ENCODE results near the gene ELMO1.

Gene ELMO1

DNA sequence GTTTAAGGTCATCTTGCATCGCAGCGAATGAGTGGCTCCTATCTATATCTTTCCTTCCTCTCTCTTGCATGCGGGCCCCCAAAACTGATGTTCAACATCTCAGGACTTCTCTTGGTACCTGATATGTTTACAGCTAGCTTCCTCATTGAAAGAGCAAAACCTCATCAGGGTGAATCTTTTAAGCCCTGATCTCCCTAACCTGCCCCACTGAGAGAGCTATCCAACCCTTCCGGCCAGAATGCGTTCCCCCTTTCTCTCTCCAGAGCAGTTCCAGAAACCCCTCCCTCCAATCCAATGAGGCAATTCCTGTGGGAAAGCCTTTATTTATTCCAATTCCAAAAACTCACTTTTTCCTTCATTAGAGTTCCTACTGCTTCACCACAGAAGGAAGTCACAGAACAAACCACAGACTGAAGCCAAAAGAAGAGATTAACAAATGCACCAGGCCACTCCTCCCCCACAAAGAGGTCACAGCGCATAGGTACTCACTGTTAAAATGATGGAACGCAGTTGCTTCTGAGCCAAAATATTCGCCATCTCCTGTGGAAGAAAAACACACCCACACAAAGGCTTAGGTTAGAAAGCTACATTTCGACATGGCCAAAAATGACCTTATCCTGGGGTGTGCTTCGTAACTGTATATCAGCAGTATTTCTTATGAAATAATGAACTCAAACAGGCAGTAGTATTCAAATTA is 232.4 kb downstream of the ELMO1 start:
- DNase-seq (ENCODE audit: low read depth): no peak

DNA sequence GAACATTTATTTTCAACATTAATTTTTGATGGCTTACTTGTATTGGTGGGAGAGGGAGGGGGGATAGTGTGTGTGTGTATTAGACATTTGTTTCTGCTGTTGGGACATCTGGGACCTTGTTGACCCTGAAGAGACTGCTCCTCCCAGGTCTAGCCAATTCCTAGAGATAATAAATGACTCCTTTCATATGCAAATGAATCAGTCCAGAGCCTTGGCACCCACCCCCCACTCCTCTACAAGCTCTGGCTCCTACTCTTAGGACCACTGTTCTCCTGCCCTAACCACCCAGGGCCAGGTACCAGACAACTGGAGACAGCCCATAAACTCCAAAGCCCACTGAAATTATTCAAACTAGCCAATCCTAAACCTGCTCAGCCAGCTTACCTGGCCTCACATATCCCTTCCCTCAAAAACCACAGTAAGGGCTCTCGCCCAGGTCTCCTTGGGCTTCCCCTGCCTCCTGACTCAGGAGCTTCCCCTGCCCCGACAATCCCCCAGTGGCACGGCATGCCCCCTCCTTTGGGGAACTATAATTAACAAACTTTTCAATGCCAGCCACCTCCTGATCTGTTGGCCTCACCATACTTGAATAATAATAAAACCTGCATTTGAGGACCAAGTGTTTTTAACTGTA is 233.3 kb downstream of the ELMO1 start:
- DNase-seq (ENCODE audit: low read depth): no peak

DNA sequence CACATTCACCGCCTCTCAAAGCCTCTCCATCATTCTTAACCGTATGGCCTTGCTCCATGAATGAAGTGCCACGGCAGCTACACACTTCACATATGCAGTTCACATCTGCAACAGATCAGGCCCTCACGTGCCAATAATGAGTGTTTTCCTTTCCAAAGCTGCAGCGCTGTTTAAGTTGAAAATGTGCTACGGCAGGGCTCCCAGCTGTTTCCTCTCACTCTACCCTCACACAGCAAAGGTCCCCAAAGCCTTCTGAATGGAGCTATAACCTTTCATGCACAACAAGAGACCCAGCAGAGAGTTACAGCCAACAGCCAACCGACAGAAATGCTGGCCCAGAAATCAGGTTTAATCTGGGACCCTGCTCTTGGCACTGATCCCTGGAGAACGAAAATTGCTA is 236.1 kb downstream of the ELMO1 start:
- no peak for DNase-seq (ENCODE audit: low read depth)

DNA sequence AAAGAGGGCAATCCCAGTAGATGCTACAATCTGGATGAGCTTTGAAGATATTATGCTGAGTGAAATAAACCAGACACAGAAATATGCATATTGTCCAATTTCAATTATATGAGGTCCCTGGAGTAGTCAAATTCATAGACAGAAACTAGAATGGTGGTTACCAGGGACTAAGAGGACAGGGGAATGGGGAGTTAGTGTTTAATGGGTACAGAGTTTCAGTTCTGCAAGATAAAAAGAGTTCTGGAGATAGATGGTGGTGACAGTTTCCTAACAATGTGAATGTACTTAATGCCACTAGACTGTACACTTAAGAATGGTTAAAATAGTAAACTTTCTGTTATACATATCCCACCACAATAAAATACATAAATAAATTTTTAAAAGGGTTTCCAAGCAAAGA is 236.6 kb downstream of the ELMO1 start:
- no peak for DNase-seq (ENCODE audit: low read depth)

DNA sequence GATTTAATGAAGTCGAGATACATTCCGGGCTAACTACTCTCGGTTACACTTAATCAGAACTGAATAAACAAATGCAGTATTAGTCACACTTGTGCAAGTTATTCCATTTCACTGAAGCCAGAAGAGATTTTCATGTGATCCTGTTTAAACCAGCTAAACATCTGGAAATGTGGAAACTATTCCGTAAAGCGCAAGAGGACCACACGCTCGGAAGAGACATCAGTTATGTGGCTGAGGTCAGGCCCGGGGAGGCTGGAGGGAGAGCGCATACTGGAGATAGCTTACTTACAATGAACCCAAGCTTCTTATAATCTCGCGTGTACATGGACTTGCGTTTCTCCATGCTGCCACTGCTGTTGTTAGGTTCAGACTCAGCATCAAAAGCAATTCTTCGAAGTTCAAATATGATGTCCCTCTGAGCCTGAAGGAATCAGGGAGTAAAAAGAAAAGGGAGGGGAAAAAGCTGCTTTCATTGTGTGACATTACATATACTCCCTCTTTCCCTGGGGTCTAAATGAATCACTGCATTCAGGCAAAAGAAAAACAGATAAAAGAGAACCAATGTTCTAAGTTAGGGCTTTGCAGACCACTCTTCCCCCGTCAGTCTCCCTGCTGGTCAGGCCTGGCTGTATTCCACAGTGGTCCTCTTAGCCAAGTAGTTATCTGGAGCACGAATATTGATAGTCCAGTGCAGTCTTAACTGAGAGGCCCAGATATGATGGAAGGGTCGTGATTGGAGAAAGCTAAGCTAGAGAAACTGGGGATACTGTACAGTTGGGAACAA is 237.4 kb downstream of the ELMO1 start:
- peak; percentile 14 for DNase-seq (ENCODE audit: low read depth)

DNA sequence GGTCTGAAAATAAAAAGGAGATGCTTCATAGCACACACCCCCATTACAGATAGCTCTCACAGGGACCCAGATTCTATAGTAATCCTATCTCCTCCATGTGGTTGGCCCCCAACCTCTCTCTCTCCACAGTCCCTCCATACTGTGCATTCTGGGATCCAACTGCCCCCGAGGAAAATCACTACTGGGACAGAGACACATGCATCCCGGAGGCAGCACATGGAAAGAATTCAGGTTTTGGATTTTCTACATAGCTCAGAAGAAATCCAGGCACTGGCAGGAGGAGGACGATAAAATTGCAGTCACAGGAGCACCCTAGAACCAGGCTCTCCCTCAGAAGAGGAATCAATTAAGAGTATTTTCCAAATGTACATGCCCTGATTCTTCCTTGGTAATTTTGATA is 239.5 kb downstream of the ELMO1 start:
- no peak for DNase-seq (ENCODE audit: low read depth)

DNA sequence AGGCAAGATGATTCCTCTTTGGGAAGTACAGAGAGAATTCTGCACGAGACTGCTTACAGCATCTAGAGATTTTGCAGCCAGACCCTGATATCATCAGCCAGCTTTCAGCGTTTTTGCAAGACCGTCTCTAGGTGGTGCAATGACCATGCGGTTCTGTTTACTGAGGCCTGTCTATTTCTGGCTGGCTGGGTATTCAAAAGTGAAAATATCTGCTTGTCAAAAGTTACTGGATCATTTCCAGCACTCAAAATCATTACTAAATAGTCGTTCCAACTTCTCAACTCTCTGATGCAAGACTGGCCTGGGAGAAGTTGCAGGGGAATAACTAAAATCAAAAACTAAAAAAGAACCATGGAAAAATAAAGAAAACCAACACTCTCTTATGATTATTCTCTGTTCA is 240.1 kb downstream of the ELMO1 start:
- DNase-seq (ENCODE audit: low read depth): peak; percentile 29

DNA sequence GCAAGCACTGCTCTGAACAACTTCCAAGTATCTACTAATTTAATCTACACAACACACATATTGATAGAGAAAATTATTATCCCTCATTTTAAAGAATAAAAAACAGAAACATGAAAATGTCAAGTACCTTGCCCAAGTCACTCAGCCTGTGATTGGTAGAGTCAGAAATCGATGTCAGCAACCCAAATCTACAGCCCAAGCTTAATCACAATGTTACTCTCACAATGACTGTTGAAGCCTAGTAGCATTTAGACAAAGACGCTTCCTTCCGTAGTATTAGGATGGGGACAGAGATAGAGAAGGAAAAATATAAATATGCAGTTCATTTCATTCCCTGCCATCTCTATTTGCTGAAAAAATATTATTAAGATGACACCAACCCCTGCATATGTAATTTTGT is 242.5 kb downstream of the ELMO1 start:
- DNase-seq (ENCODE audit: low read depth): no peak

DNA sequence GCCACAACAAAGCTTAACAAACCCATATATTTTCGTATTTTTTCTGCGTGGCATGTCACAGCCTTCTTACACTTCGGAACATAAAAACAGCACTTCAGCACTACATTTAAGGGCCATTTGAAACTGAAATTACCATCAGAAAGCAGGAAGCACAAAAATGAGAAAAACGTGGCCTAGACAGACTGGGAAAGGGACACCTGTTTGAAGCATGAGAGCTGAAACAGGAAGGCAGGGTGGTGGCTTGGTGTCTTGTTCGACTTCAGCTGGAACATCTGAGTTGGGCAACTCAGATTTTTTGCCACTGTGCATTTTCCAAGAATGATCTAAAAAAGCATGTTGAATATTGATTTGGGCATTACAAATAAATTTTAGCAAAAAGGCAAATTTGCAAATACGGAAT is 243.2 kb downstream of the ELMO1 start:
- DNase-seq (ENCODE audit: low read depth): no peak

DNA sequence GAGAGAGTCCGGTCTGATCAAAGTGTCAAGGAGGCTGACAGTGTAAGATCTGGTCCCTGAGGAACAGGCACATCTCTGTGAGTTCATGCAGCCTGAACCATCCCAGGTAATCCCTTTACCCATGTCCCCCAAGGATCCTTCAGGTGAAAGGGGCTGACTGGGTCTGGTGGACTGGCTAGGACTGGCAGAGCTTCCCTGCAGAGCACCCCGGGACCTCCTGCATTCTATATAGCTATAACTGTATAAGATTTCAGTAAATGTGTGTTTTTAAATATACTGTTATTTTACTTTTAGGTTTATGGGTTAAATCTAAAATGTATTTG is 246.8 kb downstream of the ELMO1 start:
- DNase-seq (ENCODE audit: low read depth): no peak

DNA sequence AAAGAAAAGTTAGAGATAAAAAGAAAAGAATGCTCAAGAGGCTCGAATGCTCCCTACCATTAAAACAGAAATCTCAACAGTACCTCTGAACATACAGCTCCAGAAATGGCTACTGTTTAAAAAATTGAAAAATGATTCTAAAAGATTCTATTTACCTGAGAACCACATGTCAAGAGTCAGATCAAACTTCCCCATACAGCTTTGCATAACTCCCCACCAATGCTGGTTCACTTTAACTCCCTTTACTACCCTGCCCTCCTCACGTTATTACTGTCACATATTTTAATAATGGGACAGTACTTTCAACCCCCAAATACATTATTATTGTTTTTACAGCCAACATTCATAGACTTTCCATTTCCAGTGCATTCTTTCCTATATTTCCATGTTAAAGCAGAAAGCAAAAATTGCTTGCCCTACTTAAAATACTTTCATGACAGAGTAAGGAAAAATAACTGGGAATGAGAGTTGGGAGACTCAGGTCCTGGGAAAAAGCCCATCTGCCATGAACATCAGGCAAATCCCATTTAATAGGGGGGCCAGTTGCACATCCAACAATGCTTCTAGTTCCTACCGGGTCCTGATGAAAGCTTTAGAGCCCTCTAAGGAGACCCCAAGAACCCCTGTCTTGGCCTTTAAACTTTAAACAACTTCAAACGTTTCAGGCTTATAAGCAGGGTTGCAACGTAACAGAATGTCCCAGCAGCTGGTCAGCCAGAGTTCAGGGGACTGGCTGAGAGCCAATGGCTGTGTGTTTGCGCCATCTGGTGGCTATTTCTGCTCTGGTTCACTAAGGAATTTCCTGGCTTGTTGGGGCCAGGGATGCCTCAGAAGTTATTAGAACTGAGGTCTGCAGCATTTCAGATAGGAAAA is 247.4 kb downstream of the ELMO1 start:
- DNase-seq (ENCODE audit: low read depth): peak; percentile 49

DNA sequence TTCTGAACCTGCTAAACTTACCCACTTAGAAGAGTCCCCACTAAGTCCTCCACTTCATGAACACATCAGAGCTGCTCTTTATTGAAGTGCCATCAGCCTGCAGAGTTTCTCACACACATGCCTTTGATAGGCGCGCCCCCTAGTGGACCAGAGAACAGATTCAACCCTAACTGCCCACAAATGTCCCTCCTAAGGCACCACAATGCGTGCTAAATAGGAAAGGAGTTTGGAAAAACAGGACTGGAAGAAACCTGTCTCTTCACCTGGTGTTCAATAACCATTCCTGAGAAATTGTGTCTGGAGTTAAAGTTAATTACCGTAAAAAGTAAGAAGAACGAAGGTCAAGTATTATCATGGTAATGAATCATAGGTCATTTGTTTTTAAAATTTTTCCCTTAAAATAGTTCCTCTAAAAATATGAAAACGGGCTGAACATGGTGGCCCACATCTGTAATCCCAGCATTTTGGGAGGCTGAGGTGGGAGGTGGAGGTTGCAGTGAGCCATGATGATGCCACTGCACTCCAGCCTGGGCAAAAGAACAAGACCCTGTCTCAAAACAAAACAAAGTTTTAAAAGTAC is 249.7 kb downstream of the ELMO1 start:
- no peak for DNase-seq (ENCODE audit: low read depth)

DNA sequence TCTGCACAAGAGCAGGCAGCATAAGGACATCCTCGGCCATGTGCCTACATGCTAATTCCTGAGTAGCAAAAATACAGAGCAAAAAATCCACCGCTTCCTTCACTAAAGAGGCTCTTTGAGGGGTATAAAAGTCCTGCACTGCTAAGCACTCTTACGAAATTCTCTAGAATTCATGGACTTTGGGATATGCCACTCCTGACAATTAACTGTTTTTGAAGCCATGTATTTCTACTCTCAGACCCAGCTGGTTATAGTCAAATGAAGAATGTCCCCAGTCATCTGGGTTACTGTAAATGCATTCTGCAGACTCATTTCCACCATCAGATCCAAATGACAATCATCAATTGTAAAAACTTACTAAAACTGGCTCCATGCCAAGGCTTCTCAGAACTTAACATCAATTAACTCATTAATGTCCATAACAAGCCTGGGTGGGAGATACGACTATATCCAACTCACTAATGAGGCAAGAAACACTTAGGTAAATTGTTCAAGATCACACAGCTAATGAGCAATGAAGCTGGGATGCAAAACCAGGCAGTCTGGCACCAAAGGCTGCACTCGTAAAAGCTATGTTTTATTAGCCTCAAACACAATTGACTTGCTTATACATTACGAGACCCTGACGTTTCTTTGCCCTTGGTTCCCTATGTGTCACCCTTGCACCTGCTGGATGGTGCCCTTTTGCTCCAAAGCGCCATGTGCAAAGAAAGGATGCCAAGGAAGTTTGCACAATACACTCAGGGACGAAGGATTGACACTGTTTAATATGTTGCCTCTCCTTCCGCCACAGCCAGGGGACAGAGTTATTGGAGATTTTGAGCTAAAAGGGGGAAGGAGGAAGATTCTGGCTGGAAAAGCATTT is 250.4 kb downstream of the ELMO1 start:
- no peak for DNase-seq (ENCODE audit: low read depth)

DNA sequence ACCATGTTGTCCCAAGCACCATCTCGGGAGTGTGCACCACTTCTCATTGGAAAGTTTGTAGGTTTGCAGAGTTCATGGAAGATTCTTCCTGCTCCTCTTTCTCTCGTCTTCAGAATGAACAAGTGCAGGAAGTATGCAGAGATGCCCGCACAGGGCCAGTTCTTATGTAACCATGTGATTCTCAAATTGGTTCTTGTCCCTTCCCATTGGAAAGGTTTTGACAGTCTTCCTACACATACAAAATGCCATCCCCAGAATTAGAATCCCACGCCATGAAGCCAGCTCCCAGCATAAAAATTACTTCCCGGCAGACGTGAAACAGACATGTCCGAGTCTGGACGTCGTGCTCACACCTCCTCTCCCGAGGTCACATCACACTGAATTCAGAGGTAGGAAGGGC is 251.6 kb downstream of the ELMO1 start:
- DNase-seq (ENCODE audit: low read depth): no peak

DNA sequence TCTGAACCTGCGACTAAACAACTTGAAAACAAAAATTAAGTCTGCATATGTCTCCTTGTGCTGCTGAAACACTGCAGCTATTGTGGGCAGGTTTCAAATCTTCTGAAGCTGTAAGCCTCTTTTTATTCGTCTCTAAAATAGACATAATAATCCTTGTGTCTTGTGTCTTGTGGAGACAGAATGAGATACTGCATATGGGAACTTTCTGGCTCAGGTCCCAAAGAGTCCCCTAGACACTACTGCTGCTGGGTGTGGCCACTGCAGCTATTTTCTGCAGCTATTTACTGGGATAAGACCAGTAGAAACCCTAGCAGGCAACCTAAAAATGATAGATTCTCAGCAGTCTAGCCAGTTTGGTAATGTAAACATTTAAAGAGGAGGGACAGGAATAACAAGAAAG is 252.0 kb downstream of the ELMO1 start:
- no peak for DNase-seq (ENCODE audit: low read depth)

DNA sequence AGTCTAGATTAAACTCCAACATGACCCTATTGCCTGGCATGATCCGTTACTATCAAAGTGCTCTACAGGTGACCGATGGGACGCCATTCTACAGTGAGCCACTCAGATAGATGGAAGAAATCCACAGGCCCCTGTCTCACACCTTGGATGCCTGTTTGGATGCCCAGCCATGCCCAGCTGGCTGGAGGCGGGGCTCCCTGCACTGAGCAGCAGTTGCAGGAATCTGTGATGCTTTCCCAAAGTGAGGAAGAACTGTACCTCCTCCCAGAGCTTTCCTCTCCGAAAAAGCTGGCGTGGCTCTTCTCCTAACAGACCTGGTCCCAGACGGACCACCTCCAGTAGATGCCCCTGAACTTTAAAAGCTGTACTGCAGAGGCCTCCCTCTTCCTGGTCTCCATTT is 253.3 kb downstream of the ELMO1 start:
- no peak for DNase-seq (ENCODE audit: low read depth)

DNA sequence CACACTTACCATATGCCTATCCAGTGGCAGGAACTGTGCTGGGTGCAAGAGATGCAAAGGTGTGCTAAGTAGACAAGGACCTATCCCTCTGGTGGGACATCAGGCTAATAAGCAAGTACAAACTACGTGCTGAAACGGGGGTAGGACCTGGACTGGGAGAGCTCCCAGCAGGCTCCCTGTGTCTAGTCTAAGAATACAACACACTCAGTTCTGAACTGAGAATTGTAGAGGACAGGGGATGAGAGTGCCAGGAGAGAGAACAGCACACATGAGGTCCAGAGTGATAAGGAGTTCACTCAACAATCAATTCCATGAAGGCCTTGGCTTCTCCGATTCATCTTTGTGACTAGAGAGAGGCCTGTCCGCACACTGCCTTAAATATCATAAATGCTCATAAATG is 253.7 kb downstream of the ELMO1 start:
- DNase-seq (ENCODE audit: low read depth): no peak

DNA sequence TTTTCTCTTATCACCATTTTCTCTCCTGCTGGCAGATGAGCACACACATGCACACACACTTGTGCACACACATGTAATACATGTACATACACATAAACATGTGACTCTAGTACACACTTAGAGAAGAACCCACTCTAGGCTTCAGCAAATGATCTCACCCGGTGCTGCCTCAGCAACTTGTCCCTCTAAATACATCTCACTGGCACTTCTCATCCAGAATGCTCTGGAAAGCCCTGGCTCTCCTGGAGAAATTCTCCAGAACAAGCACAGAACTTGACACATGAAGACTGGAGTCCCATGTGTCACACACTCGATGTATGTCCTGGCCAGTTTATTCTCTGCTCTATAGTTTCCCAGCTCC is 254.9 kb downstream of the ELMO1 start:
- DNase-seq (ENCODE audit: low read depth): no peak

DNA sequence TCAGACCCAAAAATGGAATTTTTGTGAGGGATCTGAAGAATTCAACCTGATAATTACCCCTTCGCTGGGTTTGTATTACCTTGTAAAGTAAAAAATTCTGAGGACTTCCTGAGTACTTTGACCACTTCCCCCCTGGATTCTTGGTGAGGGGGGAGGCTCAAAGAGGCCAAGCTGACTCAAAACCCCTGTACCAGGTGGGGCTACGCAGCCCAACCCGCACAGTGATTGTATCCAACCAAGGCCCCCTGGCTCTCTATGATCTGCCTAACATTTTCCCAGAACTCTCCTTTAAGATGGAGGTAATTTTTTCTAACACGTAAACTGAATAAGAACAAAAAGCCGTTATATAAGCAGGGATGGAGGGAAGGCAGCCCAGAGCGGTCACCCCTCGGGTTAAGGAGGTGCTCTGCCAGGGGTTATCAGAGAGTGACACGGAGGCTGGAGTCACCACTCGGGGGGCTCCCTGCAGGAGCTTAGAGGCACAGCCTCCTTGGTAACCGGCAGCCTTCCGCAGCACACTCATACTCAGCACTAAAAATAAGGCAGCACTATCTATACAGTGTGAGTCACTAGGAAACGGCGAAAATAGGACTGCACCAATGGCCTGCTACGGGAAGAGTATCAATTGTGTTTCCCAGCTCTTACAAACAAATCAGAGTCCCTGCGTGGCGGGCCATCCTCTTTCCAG is 255.4 kb downstream of the ELMO1 start:
- no peak for DNase-seq (ENCODE audit: low read depth)

DNA sequence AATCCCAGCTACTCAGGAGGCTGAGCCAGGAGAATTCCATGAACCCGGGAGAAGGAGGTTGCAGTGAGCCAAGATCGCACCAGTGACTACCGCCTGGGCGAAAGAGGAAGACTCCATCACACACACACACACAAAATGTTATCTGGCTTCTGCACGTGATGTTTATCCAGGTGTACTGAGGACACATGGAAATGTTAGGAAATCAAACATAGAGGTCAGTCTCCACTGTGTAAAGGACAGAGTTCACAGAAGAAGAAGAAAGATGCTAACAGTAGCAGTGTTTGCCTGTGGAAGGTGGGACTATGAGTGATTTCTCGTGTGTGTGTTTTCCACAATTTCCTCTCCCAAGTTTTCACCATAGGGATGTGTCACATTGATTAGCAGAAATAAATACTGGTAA is 256.9 kb downstream of the ELMO1 start:
- no peak for DNase-seq (ENCODE audit: low read depth)

DNA sequence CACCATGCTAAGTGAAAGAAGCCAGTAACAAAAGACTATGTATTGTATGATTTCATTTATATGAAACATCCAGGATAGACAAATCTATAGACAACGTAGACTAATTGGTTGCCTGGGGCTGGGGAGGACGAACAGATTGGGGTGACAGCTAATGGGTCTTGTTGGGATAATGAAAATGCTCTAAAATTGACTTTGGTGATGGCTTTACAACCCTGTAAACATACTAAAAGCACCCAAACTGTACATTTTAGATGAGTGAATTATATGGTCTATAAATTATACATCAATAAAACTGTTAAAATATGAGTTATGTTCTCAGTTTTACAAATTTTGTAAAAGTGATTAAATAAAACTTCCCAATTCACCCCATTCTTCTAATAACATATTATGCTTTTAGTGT is 261.5 kb downstream of the ELMO1 start:
- no peak for DNase-seq (ENCODE audit: low read depth)

All from HS-5 (cell line).